HepG2 (cell line): ENCODE measurements around the gene FAM193A.
A peak's percentile ranks its signal among the peaks of the same experiment; 100 is the strongest.

Experiments used
- ATF2 ChIP-seq: sonication (generic); formaldehyde crosslinking; IDR thresholded peaks from 2 replicates; pipeline ENCODE4 v1.4.0; 2020; ENCODE audit warnings: missing genetic modification reagents
- CC2D1A ChIP-seq: sonication (generic); formaldehyde crosslinking; IDR thresholded peaks from 2 replicates; pipeline ENCODE4 v1.8.1; 2023; ENCODE audit warnings: mild to moderate bottlenecking, missing genetic modification reagents
- FOSL2 ChIP-seq: sonication (generic); formaldehyde crosslinking; IDR thresholded peaks from 2 replicates; pipeline ENCODE4 v1.4.0; 2020; ENCODE audit warnings: missing genetic modification reagents
- MAX ChIP-seq: IDR thresholded peaks from 2 replicates; pipeline ENCODE4 v1.6.1; 2012; ENCODE audit warnings: inconsistent platforms
- MTERF4 ChIP-seq: sonication (generic); formaldehyde crosslinking; IDR thresholded peaks from 2 replicates; pipeline ENCODE4 v1.8.0; 2023; ENCODE audit warnings: mild to moderate bottlenecking, missing genetic modification reagents
- NFE2L1 ChIP-seq: sonication (generic); formaldehyde crosslinking; IDR thresholded peaks from 2 replicates; pipeline ENCODE4 v1.4.0; 2020; ENCODE audit warnings: missing genetic modification reagents, mild to moderate bottlenecking, borderline replicate concordance
- SMYD3 ChIP-seq: sonication (generic); formaldehyde crosslinking; IDR thresholded peaks from 2 replicates; pipeline ENCODE4 v1.8.1; 2023; ENCODE audit warnings: mild to moderate bottlenecking, missing genetic modification reagents
- STAT6 ChIP-seq: sonication (generic); formaldehyde crosslinking; IDR thresholded peaks from 2 replicates; pipeline ENCODE4 v1.4.0; 2020; ENCODE audit warnings: missing genetic modification reagents, mild to moderate bottlenecking, borderline replicate concordance
- USF2 ChIP-seq, 2 experiments: sonication (generic) in 1 of 2; formaldehyde crosslinking in 1 of 2; IDR thresholded peaks; 2 replicates each; pipeline versions ENCODE4 v1.5.1 to v1.6.1; 2011 to 2020; ENCODE audit warnings: borderline replicate concordance in 1 of 2, low read depth in 1 of 2, low read length in 1 of 2, mild to moderate bottlenecking in 1 of 2, missing genetic modification reagents in 1 of 2, moderate library complexity in 1 of 2
- ZBTB10 ChIP-seq: sonication (generic); formaldehyde crosslinking; IDR thresholded peaks from 2 replicates; pipeline ENCODE4 v1.4.0; 2020; ENCODE audit warnings: missing genetic modification reagents, borderline replicate concordance

- TF ChIP-seq SMYD3 (CRISPR knock-in tag) = no peak
- no peak for TF ChIP-seq USF2 (IDR thresholded peaks at IDR 0.05; ENCODE audit: low read depth, low read length)
- no peak for TF ChIP-seq USF2 (CRISPR knock-in tag; IDR thresholded peaks at IDR 0.05; ENCODE audit: borderline replicate concordance)
- peak; percentile 47; the same call in 1 of the 2 replicates for TF ChIP-seq MAX
- no peak for TF ChIP-seq CC2D1A (CRISPR knock-in tag)
- TF ChIP-seq FOSL2 (CRISPR knock-in tag) = peak; percentile 78
- no peak for TF ChIP-seq ZBTB10 (CRISPR knock-in tag)
- no peak for TF ChIP-seq ATF2 (CRISPR knock-in tag)
- peak; percentile 80; the same call in 1 of the 2 replicates for TF ChIP-seq MTERF4
- TF ChIP-seq NFE2L1 = no peak
- no peak for TF ChIP-seq STAT6 (CRISPR knock-in tag)
Measured at GRCh38 chr4:2535376-2536192, 863 bp upstream of the FAM193A start.
